ENCODE results near the gene GPX1. TPM values are rescaled to one million over a fixed set of nuclear protein-coding genes. Genes with fewer than 3 reads are reported as not detected.
A peak's percentile ranks its signal among the peaks of the same experiment; 100 is the strongest.

GPX1 gene
- total RNA-seq, 6 experiments from 2014 or later: 127 to 455 (median 278) TPM

GRCh38 chr3:49388289-49388820 is 30.2 kb upstream of the GPX1 start:
- Histone ChIP-seq H3K27me3 (no peaks in the 10 kb centered on the region), H3K4me3 (no peak overlapping the region), H3K27ac (no peak overlapping the region), H3K4me1 (peaks cover 0 to 7% (median 3%) of the 10 kb centered on the region in 4 donors), H3K9me3 (no peaks in the 10 kb centered on the region), H3K36me3 (no peaks in the 10 kb centered on the region)
- ATAC-seq: no peak
- 75% methylated on average over 1 of the region's 1 CpG for WGBS (ENCODE audit: insufficient coverage, low coverage, low lambda C conversion rate, missing lambda C conversion rate)
- DNase-seq: no peak
- no peak for TF ChIP-seq POLR2A (IDR thresholded peaks at IDR 0.05)
- TF ChIP-seq, protein P1, sequence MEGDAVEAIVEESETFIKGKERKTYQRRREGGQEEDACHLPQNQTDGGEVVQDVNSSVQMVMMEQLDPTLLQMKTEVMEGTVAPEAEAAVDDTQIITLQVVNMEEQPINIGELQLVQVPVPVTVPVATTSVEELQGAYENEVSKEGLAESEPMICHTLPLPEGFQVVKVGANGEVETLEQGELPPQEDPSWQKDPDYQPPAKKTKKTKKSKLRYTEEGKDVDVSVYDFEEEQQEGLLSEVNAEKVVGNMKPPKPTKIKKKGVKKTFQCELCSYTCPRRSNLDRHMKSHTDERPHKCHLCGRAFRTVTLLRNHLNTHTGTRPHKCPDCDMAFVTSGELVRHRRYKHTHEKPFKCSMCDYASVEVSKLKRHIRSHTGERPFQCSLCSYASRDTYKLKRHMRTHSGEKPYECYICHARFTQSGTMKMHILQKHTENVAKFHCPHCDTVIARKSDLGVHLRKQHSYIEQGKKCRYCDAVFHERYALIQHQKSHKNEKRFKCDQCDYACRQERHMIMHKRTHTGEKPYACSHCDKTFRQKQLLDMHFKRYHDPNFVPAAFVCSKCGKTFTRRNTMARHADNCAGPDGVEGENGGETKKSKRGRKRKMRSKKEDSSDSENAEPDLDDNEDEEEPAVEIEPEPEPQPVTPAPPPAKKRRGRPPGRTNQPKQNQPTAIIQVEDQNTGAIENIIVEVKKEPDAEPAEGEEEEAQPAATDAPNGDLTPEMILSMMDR (IDR thresholded peaks at IDR 0.05): no peak
- intact Hi-C loops (cut with DNase I): no loop called here

GRCh38 chr3:49387721-49388120 is 29.6 kb upstream of the GPX1 start:
- WGBS (ENCODE audit: insufficient coverage, low coverage, low lambda C conversion rate, missing lambda C conversion rate): 81% methylated on average over 2 of the region's 2 CpGs
- Histone ChIP-seq H3K9me3 (no peaks in the 10 kb centered on the region), H3K4me3 (no peak overlapping the region), H3K4me1 (peaks cover 0 to 7% (median 3%) of the 10 kb centered on the region in 4 donors), H3K27me3 (no peaks in the 10 kb centered on the region), H3K36me3 (no peaks in the 10 kb centered on the region), H3K27ac (no peak overlapping the region)
- TF ChIP-seq, protein P1 (IDR thresholded peaks at IDR 0.05): no peak
- DNase-seq (no peak), ATAC-seq (peak in 1 of 4 donors; percentile 52)
- intact Hi-C loops (cut with DNase I): no loop called here

DNA sequence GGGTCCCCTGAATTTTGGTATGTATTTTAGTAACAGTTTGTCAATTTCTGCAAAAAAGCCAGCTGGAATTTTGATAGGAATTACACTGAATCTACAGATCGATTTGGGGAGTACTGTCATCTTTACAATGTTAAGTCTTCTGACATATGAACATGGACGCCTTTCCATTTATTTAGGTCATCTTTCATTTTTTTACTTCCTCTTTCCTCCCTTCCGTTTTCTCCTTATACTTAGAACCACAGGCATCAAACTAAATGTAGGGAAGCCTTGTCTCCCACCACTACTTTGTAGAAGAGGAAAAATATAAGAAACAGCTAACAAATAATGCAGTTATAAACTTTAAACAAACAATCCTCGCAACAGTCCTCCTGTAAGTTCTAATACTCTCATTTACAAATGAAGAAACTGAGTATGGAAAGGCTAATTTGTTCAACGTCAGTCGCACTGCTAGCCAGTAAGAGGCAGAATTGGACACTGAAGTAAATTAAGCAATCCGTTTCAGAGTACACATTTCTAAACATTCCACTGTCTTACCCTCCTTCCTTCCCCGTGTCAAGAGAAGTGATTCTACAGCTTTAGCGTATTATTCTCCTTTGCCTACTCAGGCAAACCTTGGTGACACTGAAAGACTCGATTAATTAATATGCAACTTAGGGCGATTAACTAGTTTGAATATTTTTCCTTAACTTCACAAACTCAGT is 28.1 kb upstream of the GPX1 start:
- peak overlapping the region in 1 of 3 donors; percentile 19 for H3K27ac ChIP-seq
- intact Hi-C loops (cut with DNase I): no loop called here
- H3K9me3 ChIP-seq: no peaks in the 10 kb centered on the region
- ATAC-seq (peak; percentile 66 to 84 (median 68)), DNase-seq (no peak)
- H3K36me3 ChIP-seq: no peaks in the 10 kb centered on the region
- H3K4me1 ChIP-seq: peaks cover 0 to 7% (median 3%) of the 10 kb centered on the region in 4 donors
- TF ChIP-seq POLR2A (IDR thresholded peaks at IDR 0.05): no peak
- TF ChIP-seq, protein P1 (IDR thresholded peaks at IDR 0.05): no peak
- H3K4me3 ChIP-seq: no peak overlapping the region
- no peaks in the 10 kb centered on the region for H3K27me3 ChIP-seq
- 48% methylated on average over 11 of the region's 11 CpGs for WGBS (ENCODE audit: insufficient coverage, low coverage, low lambda C conversion rate, missing lambda C conversion rate)

DNA sequence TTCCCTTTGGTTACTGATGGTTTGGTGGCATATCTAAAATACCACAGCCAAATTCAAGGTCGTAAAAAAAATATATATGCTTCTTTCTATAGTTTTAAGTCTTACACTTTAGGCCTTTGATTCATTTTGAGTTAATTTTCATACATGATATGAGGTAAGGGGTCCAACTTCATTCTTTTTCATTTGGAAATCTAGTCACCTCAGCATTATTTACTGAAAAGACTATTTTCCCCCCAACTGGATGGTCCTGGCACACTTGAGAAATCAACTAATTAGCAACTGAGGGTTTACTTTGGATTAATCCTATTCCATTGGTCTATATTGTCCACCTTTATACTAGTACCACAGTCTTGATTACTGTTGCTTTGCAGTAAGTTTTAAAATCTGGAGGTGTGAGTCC is 27.5 kb upstream of the GPX1 start:
- WGBS (ENCODE audit: insufficient coverage, low coverage, low lambda C conversion rate, missing lambda C conversion rate): 92% methylated on average over 1 of the region's 1 CpG
- Histone ChIP-seq H3K9me3 (no peaks in the 10 kb centered on the region), H3K27me3 (no peaks in the 10 kb centered on the region), H3K4me1 (peaks cover 0 to 7% (median 3%) of the 10 kb centered on the region in 4 donors), H3K27ac (peak overlapping the region in 1 of 3 donors; percentile 19), H3K4me3 (no peak overlapping the region), H3K36me3 (no peaks in the 10 kb centered on the region)
- TF ChIP-seq, protein P1 (IDR thresholded peaks at IDR 0.05): no peak
- no peak for TF ChIP-seq POLR2A (IDR thresholded peaks at IDR 0.05)
- ATAC-seq (no peak), DNase-seq (no peak)
- intact Hi-C loops (cut with DNase I): no loop called here
